B cell (primary cell): ENCODE measurements around the gene RPP25L. TPM values are rescaled to one million over a fixed set of nuclear protein-coding genes. Genes with fewer than 3 reads are reported as not detected.

Experiments used
- ATAC-seq: fragments of 200-7000 bp; cut with Tn5 transposase; one replicate; pipeline ENCODE4 v1.10.0; 2021; ENCODE audit warnings: low read depth, mild to moderate bottlenecking, moderate number of reproducible peaks, moderate library complexity
- CTCF ChIA-PET: fragments of 350-600 bp; sonication (Branson Sonifier 250); formaldehyde crosslinking; loops from one replicate; lab custom pipeline; 2021; ENCODE audit warnings: antibody characterized with exemption, inconsistent platforms; lab: Charles Lee
- POLR2A ChIA-PET: fragments of 350-600 bp; sonication (Branson Sonifier 250); formaldehyde crosslinking; loops from one replicate; lab custom pipeline; 2021; ENCODE audit warnings: antibody characterized with exemption; lab: Charles Lee
- DNase-seq: peaks from one replicate; pipeline ENCODE4 v3.0.0; 2013
- H2AFZ ChIP-seq: 2 replicates; pipeline ENCODE4 v1.6.1; 2012; ENCODE audit warnings: mild to moderate bottlenecking, low read depth, low read length; ENCODE audit not compliant: insufficient read depth, poor library complexity, severe bottlenecking
- H3K27ac ChIP-seq, 2 donors: 1 replicate in 1 of 2; 2 replicates in 1 of 2; pipeline ENCODE4 v1.5.1; 2012 to 2013; ENCODE audit warnings: low read length in 2 of 2, mild to moderate bottlenecking in 2 of 2, moderate library complexity in 1 of 2
- H3K27me3 ChIP-seq, 4 experiments: fragments of 200-600 bp in 1 of 4; sonication (generic) in 1 of 4; replicated peaks in 1 of 4; 1 replicate in 2 of 4; 2 replicates in 2 of 4; pipeline versions ENCODE4 v1.6.1 to v1.7.0; 2013 to 2016; ENCODE audit warnings: low read length in 3 of 4, mild to moderate bottlenecking in 2 of 4, mixed read lengths in 1 of 4, moderate library complexity in 1 of 4; ENCODE audit not compliant: insufficient read depth in 4 of 4, control insufficient read depth in 3 of 4; ENCODE audit errors: control extremely low read depth in 1 of 4
- H3K36me3 ChIP-seq, 2 experiments: replicated peaks in 1 of 2; 1 replicate in 1 of 2; 2 replicates in 1 of 2; pipeline versions ENCODE4 v1.6.1 to v1.7.1; 2013; ENCODE audit warnings: low read length in 1 of 2; ENCODE audit not compliant: insufficient read depth in 2 of 2, control insufficient read depth in 1 of 2; ENCODE audit errors: control extremely low read depth in 1 of 2, extremely low read depth in 1 of 2
- H3K4me1 ChIP-seq, 2 donors: fragments of 200-600 bp in 1 of 2; sonication (generic) in 1 of 2; 1 replicate in 1 of 2; 2 replicates in 1 of 2; pipeline versions ENCODE4 v1.5.1 to v1.6.1; 2013 to 2017; ENCODE audit warnings: low read length in 2 of 2; ENCODE audit not compliant: control insufficient read depth in 2 of 2, insufficient read depth in 2 of 2
- H3K4me2 ChIP-seq: replicated peaks from 2 replicates; pipeline ENCODE3; 2012; ENCODE audit warnings: mild to moderate bottlenecking, low read depth, low read length; ENCODE audit not compliant: poor library complexity, severe bottlenecking
- H3K4me3 ChIP-seq, 5 experiments: fragments of 200-600 bp in 1 of 5; sonication (generic) in 1 of 5; 1 replicate in 3 of 5; 2 replicates in 2 of 5; pipeline versions ENCODE4 v1.5.1 to v1.7.0; 2011 to 2016; ENCODE audit warnings: low read length in 4 of 5, mild to moderate bottlenecking in 4 of 5, low read depth in 2 of 5, control low read depth in 1 of 5, moderate library complexity in 1 of 5; ENCODE audit not compliant: insufficient read depth in 1 of 5; ENCODE audit errors: control extremely low read depth in 1 of 5, extremely low read depth in 1 of 5
- H3K79me2 ChIP-seq: fragments of 200-600 bp; sonication (generic); one replicate; pipeline ENCODE4 v1.6.0; 2016; ENCODE audit warnings: low read length; ENCODE audit not compliant: control insufficient read depth, insufficient read depth
- H3K9ac ChIP-seq: fragments of 200-600 bp; sonication (generic); 2 replicates; pipeline ENCODE4 v1.6.1; 2017; ENCODE audit warnings: mild to moderate bottlenecking, low read length, moderate library complexity
- H3K9me3 ChIP-seq, 3 donors: one replicate each; pipeline versions ENCODE4 v1.6.1 to v1.7.1; 2013; ENCODE audit warnings: low read length in 2 of 3; ENCODE audit not compliant: control insufficient read depth in 2 of 3, insufficient read depth in 1 of 3; ENCODE audit errors: control extremely low read depth in 1 of 3
- H4K20me1 ChIP-seq: 2 replicates; pipeline ENCODE4 v1.6.0; 2012; ENCODE audit warnings: mild to moderate bottlenecking, low read length; ENCODE audit not compliant: insufficient read depth, control insufficient read depth, poor library complexity, severe bottlenecking
- H3K27ac Mint-ChIP-seq: one replicate; pipeline ENCODE4 v1.8.0; 2021; ENCODE audit warnings: mixed read lengths
- H3K27me3 Mint-ChIP-seq: one replicate; pipeline ENCODE4 v1.8.0; 2021; ENCODE audit warnings: mixed read lengths
- H3K4me1 Mint-ChIP-seq: one replicate; pipeline ENCODE4 v1.8.0; 2021; ENCODE audit warnings: mixed read lengths
- H3K4me3 Mint-ChIP-seq: one replicate; pipeline ENCODE4 v1.8.0; 2021; ENCODE audit warnings: mixed read lengths
- H3K9me3 Mint-ChIP-seq: one replicate; pipeline ENCODE4 v1.8.0; 2022; ENCODE audit warnings: mixed read lengths; ENCODE audit not compliant: insufficient read depth
- EZH2 ChIP-seq: IDR thresholded peaks from 2 replicates; pipeline ENCODE4 v1.6.1; 2012; ENCODE audit warnings: borderline replicate concordance, low read depth, mild to moderate bottlenecking, moderate library complexity, low read length; ENCODE audit not compliant: insufficient read depth, poor library complexity, severe bottlenecking
- WGBS: methylation state at CpG from one replicate; pipeline ENCODE4 v1.1.5; 2013; ENCODE audit warnings: missing lambda C conversion rate; ENCODE audit not compliant: insufficient coverage; 5-methylcytosine and 5-hydroxymethylcytosine counted together
- intact Hi-C: fragments of 100-400 bp; cut with micrococcal nuclease; formaldehyde crosslinking; loops from one replicate; pipeline ENCODE4 v1.10.0; 2022
- polyA plus RNA-seq: library from polyadenylated mRNA; depleted of rRNA; stranded (reverse); fragments of >200 nt; gene quantifications from 2 replicates; pipeline ENCODE4 v1.2.3, GENCODE V29; 2012
- total RNA-seq, 2 donors: library from RNA; stranded (reverse); fragments of 120-200 nt in 1 of 2; gene quantifications; 1 replicate in 1 of 2; 2 replicates in 1 of 2; pipeline versions ENCODE4 v1.2.3 to v1.2.4, GENCODE V29; 2013 to 2022
- TF ChIP-seq, protein P1 (sequence below): fragments of 200-600 bp; IDR thresholded peaks from one replicate; pipeline ENCODE4 v1.8.0; 2022; ENCODE audit warnings: antibody characterized with exemption, mild to moderate bottlenecking

RPP25L gene
- total and polyA plus RNA-seq, 2 donors (not counting 1 experiment from before 2014, with no cell fraction given) = 20.2 to 27.0 TPM

- H3K27me3 ChIP-seq = peaks cover 0 to 87% (median 47%) of the 10 kb centered on the region in 4 experiments
- no peaks in the 10 kb centered on the region for H3K9me3 Mint-ChIP-seq
- H3K79me2 ChIP-seq = no peaks in the 10 kb centered on the region
- no peak overlapping the region for H2AFZ ChIP-seq
- H4K20me1 ChIP-seq = no peaks in the 10 kb centered on the region
- H3K27ac Mint-ChIP-seq = no peak overlapping the region
- DNase-seq (no peak), ATAC-seq (no peak)
- POLR2A ChIA-PET = no interaction called here
- H3K36me3 ChIP-seq = no peaks in the 10 kb centered on the region
- no peak overlapping the region for H3K9ac ChIP-seq
- H3K4me3 ChIP-seq = no peak overlapping the region
- TF ChIP-seq, protein P1, sequence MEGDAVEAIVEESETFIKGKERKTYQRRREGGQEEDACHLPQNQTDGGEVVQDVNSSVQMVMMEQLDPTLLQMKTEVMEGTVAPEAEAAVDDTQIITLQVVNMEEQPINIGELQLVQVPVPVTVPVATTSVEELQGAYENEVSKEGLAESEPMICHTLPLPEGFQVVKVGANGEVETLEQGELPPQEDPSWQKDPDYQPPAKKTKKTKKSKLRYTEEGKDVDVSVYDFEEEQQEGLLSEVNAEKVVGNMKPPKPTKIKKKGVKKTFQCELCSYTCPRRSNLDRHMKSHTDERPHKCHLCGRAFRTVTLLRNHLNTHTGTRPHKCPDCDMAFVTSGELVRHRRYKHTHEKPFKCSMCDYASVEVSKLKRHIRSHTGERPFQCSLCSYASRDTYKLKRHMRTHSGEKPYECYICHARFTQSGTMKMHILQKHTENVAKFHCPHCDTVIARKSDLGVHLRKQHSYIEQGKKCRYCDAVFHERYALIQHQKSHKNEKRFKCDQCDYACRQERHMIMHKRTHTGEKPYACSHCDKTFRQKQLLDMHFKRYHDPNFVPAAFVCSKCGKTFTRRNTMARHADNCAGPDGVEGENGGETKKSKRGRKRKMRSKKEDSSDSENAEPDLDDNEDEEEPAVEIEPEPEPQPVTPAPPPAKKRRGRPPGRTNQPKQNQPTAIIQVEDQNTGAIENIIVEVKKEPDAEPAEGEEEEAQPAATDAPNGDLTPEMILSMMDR = no peak
- no peak for TF ChIP-seq EZH2
- peaks cover 0 to 23% (median 0%) of the 10 kb centered on the region in 3 donors for H3K9me3 ChIP-seq
- CTCF ChIA-PET = no interaction called here
- H3K27ac ChIP-seq = no peak overlapping the region
- intact Hi-C loops = no loop called here
- peaks cover 82% of the 10 kb centered on the region for H3K27me3 Mint-ChIP-seq
- peaks cover 26% of the 10 kb centered on the region for H3K4me1 Mint-ChIP-seq
- H3K4me2 ChIP-seq = no peak overlapping the region
- WGBS = 21% methylated on average over 7 of the region's 11 CpGs
- H3K4me3 Mint-ChIP-seq = no peak overlapping the region
- peaks cover 26 to 27% of the 10 kb centered on the region in 2 donors for H3K4me1 ChIP-seq
Observed at GRCh38 chr9:34585946-34586669, 25.8 kb downstream of the RPP25L start.

GRCh38 chr9:34584970-34585369, 26.9 kb downstream of the RPP25L start:
- H3K4me1 Mint-ChIP-seq = peaks cover 15% of the 10 kb centered on the region
- no peaks in the 10 kb centered on the region for H3K36me3 ChIP-seq
- no peak for DNase-seq
- POLR2A ChIA-PET = no interaction called here
- H3K4me1 ChIP-seq = peaks cover 14 to 16% of the 10 kb centered on the region in 2 donors
- no peaks in the 10 kb centered on the region for H4K20me1 ChIP-seq
- no peak overlapping the region for H2AFZ ChIP-seq
- intact Hi-C loops = no loop called here
- H3K27ac ChIP-seq = no peak overlapping the region
- H3K4me3 ChIP-seq = no peak overlapping the region
- WGBS = 78% methylated on average over 4 of the region's 5 CpGs
- peaks cover 84% of the 10 kb centered on the region for H3K27me3 Mint-ChIP-seq
- CTCF ChIA-PET = interaction anchor here (1.0 to 1.2 kb wide), 2 partner anchors 38 to 181 kb away, joined by 3 read pairs; no protein-coding TSS in a partner anchor
- no peaks in the 10 kb centered on the region for H3K9me3 Mint-ChIP-seq
- H3K79me2 ChIP-seq = no peaks in the 10 kb centered on the region
- H3K9me3 ChIP-seq = peaks cover 0 to 17% (median 0%) of the 10 kb centered on the region in 3 donors
- TF ChIP-seq, protein P1 = no peak
- TF ChIP-seq EZH2 = no peak
- peaks cover 0 to 86% (median 45%) of the 10 kb centered on the region in 4 experiments for H3K27me3 ChIP-seq
- no peak overlapping the region for H3K27ac Mint-ChIP-seq
- H3K4me2 ChIP-seq = no peak overlapping the region
- ATAC-seq = no peak
- H3K4me3 Mint-ChIP-seq = no peak overlapping the region
- no peak overlapping the region for H3K9ac ChIP-seq
